ENCODE results near the gene GDI2.
"Not testable (repeated sequence)": the region's sequence is repeated elsewhere in the genome, so short reads cannot be mapped to it uniquely, and the experiment has no call there.

GDI2 gene

DNA sequence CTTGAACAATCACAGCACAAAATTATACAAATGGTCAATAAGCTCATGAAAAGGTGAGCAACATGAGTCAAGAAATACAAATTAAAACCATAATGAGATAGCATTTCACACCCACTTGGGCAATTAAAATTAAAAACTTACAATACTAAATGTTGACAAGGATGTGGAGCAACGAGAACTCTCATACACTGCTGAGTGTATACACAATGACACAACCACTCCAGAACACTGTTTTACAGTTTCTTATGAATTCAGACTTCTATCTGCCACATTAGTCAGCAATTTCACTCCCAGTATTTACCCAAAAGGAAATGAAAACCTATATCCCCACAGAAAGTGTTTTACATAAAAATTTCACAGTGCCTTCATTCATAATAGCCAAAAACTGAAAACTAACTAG lies 31.1 kb downstream of the GDI2 start:
- DNase-seq (ENCODE audit: low read depth in 2 of 2): no peak

DNA sequence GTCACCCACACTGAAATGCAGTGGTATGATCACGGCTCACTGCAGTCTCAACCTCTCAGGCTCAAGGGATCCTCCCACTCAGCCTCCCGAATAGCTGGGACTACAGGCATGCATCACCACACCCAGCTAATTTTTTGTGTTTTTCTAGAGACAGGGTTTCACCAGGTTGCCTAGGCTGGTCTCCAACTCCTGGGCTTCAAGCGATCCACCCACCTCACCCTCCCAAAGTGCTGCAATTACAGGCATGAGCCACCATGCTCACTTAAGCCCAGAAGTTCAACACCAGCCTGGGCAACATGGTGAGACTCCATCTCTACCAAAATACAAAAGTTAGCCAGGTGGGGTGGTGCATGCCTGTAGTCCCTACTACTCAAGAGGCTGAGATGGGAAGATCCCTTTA lies 33.5 kb downstream of the GDI2 start:
- DNase-seq (ENCODE audit: low read depth in 2 of 2): no peak

DNA sequence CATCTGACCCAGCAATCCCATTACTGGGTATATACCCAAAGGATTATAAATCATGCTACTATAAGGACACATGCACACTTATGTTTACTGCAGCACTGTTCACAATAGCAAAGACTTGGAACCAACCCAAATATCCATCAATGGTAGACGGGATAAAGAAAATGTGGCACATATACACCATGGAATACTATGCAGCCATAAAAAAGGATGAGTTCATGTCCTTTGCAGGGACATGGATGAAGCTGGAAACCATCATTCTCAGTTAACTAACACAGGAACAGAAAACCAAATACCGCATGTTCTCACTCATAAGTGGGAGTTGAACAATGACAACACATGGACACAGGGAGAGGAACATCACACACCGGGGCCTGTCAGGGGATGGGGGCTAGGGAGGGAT lies 35.5 kb downstream of the GDI2 start:
- not testable (repeated sequence) for DNase-seq (ENCODE audit: low read depth in 2 of 2)

DNA sequence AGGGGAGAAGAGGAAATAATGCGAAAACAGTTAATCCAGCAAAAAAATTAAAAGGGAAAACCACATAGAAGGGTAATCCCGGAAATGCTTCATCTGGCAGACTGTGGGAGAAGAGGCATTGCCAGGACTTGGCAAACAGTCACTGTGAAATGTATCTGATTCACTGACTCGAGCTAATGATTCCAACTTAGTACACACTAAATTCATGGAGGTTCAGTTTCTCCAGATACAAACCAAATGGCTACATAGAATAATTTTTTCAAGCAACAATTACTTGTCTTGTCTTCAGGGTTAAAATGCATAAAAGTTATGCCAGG lies 36.4 kb downstream of the GDI2 start:
- no peak for DNase-seq (ENCODE audit: low read depth in 2 of 2)

DNA sequence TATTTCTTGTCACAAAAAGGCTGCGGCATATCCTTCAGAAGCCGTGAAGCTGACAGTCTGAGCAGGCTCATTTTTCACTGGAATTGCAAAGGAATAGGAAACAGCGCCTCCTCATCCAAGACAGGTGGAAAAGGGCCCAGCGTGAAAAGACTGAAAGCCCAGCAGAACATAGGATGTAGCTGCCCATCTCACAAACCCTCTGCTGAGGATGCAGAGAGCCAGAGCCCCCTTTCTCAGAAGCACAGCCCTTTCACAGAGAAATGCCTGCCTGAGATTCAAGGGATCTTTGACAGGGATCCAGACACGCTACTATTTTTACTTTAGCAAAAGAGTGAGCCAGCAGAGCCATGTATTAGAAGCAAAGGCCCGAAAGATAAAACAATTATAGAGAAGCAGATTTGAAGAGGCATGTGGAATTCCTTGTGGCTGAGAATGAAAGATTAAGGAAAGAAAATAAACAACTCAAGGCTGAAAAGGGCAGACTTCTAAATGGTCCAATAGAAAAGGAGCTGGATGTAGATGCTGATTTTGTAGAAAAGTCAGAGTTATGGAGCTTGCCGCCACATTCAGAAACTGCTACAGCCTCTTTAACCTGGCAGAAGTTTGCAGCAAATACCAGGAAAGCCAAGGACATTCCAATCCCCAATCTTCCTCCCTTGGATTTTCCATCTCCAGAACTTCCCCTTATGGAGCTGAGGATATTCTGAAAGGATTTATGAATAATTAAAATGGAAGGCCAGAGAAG lies 36.9 kb downstream of the GDI2 start:
- DNase-seq (ENCODE audit: low read depth in 2 of 2): no peak

DNA sequence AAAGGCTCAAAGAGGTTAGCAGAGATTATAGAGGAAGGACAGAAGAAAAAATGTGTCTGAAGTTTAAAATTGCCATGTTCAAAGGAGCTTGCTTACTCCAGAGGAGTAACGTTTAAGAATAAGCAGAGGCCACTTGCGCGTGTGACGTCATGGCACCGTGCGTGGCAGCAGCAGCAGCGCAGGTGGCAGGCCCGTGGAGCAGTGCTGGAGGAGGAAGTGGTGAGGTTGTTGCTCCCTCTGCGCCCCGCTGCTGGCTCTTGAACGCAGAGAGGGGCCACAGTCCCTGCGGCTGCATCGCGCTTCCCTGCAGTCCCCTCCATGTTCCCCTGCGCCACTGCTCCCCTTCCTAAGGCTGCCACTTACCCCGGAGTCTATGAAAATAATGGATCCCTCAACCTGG lies 37.5 kb downstream of the GDI2 start:
- peak; percentile 71 to 76 for DNase-seq (ENCODE audit: low read depth in 2 of 2)

DNA sequence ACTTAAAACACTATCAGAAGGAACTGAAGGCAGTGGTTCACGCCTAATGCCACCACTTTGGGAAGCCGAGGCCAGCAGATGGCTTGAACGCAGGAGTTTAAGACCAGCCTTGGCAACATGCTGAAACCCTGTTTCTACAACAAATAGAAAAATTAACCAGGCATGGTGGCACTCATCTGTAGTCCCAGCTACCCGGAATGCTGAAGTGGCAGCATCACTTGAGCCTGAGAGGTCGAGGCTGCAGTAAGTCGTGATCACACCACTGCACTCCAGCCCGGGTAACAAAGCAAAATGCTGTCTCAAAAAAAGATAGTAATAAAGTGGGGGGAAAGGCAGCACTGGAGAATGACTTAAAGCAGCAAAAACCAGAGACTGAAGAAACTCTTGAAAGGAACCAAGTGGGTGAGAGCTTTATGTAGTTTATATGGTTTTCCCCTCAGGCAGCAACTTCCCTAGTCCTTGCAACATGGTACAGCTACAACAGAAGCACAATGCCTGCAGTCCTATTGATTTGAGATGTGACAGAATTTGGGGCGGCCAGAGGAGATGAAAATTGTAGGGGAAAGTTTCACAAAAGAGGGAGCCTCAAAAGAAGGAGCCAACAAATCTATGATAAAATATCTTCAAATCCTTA lies 38.1 kb downstream of the GDI2 start:
- no peak for DNase-seq (ENCODE audit: low read depth in 2 of 2)

DNA sequence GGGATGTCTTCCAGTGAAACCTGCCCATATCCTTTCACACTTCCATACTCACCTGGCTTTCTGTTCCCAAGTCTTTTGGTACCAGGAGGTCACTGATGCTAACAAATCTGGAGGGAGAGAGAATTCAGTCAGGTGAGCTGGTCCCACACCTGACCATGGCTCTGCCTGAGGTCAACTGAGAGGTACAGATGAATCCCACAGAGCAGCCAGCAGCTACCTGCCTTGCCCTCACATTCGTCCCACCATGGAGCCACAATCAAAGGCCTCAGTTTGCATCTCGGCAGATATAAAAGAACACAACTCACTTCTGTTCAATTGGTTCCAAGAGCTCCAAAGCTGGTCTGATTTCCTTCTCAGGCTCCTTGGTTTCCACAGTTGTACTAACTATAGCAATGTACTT lies 47.0 kb downstream of the GDI2 start:
- DNase-seq (ENCODE audit: low read depth in 2 of 2): no peak

DNA sequence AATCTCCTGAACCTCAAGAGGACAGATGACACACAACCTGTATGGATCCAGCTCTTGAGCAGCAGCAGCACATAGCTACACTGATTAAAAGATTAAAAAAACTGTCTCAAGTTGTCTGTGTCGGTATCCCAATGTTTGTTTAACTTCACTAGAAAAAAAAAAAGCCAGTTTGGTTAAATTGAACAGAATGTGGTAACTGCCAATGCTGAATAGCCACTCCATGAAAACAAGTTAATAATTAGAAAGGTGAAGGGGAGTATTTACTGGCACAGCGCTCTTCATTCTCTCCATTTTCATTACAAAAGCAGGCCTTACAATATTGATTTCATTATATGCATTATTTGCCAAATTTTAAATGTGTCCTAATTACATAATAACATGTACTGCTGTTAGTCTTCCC lies 47.6 kb downstream of the GDI2 start:
- no peak for DNase-seq (ENCODE audit: low read depth in 2 of 2)

DNA sequence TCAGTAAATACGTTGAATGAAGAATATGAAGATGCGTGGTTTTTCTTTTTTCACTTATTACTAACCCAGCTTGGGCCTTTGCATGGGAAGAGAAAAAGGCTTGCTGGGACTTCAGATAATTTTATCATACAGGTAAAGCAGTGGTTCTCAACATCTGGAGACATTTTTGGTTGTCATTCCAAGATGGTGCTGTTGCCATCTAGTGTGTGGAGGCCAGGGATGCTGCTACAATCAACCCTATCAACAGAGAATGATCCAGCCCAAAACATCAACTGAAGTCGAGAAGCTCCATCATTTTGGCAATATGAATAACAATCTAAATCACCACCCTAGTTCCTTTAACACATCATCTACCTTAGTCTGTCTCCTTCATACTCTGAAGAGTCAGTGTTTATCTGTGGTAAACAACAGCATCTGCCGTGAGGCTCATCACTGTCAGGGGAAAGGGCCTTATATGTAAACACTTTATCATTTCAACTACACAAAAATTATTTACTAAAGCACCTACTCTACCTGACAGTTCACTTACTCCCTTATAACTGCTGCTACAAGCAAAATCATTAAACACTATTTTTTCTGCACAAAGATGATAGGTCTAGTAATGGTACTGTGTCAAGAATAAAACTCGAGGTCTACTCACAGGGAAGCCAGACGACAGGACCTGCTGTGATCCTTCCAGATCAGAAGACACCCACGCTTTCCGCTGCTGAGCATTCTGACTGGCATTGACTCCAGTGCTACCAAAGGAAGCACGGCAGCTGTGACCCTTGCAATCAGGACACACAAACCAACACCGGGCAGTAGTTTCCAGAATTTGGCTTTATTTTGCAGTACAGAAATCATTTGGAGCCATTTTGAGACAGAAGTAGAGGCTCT lies 48.6 kb downstream of the GDI2 start:
- peak in 1 of 2 donors; percentile 18 for DNase-seq (ENCODE audit: low read depth in 2 of 2)

DNA sequence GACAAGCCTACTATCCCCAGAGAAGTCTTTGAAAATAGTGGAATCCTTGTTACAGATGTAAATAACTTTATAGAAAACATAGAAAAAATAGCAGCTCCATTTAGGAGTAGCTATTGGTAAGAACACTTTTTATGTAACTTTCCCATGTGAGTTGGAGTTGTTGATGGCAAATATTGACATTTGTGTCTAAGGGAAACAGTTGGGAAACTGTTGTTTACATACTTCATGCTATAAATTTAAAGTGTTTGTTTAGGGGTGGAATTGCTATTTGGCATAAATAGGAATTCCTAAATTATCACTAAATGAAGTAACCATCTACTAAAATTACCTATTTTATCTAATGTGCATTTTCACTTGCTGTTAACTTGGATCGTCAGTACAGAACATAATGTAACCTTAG lies 50.7 kb downstream of the GDI2 start:
- no peak for DNase-seq (ENCODE audit: low read depth in 2 of 2)

DNA sequence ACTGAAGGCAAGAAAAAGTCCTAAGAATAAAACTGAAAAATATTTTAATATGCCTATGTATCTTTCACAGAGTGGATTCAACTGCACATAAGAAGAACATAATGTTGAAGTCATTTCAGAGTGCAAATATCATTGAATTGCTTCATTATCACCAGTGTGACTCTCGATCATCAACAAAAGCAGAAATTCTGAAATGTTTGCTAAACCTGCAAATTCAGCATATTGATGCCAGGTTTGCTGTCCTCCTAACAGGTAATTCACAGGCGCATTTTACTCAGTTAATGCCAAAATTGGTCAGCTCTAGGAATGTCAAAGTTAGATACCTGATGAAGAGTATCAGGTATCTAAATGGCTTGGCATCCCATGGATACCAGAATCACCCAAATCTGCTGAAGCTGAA lies 52.0 kb downstream of the GDI2 start:
- DNase-seq (ENCODE audit: low read depth in 2 of 2): no peak

DNA sequence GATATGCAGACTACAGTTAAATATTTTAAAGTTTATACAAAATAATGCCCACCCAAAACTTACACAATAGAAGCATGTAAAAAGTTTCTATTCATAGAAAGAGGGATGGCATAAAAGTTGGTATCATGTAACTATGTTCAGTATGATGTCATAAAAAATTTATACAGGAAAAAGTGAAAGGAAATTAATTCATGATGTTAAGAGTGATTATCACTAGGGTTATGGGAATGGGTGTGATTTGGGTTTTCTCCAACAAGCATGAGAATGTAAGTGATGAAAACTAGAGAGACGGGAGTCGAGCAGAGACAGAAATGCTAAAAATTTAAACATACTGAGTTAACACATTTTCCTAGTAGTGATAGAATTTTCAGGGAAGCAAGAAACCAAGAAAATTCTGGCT lies 52.7 kb downstream of the GDI2 start:
- no peak for DNase-seq (ENCODE audit: low read depth in 2 of 2)

DNA sequence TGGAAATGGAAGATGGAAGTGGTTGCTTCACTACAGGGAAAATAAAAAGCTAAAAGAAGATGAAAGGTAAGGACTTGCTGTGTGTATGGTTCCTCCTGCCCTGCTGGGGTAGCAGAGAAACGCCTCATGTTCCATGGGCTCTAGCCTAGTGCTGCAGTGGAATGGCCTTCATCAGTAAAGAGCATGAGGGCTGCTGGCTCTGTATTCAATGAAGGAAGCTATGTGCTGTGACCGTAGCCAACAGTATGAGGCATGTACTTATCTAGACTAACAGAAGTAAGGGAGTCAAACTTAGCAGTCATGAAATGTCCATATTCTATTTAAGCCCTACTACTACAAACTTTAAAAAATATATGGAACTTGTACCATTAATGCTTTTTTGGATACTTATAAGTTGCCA lies 54.3 kb downstream of the GDI2 start:
- DNase-seq (ENCODE audit: low read depth in 2 of 2): no peak

DNA sequence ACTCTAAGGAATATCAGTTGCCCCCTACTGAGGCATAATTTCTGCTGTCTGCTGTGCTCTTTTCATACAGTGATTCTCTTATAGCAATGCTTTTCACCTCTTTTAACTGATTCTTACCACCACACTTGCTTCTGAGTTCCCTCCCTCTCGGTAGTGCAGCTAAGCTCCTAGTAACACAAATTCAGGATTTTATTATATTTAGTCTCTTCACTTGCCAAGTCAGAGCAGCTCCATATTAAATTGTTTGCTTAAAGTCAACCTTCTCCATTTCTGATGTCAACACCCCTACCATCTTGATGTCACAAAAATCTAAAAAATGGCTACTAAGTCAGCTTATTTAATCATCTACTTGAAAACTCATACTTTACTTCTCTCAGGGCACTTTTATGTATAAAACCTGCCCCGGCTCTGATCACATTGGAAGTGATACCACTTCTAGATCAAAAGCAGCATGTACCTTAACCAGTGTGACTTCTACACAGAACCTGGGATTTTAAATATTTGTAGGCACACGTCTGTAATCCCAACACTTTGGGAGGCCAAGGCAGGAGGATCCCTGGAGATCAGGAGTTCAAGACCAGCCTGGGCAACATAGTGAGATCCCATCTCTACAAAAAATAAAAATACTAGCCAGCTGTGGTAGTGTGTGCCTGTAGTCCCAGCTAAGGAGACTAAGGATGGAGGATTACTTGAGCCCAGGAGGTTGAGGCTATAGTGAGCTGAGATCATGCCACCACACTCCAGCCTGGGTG lies 55.3 kb downstream of the GDI2 start:
- no peak for DNase-seq (ENCODE audit: low read depth in 2 of 2)

DNA sequence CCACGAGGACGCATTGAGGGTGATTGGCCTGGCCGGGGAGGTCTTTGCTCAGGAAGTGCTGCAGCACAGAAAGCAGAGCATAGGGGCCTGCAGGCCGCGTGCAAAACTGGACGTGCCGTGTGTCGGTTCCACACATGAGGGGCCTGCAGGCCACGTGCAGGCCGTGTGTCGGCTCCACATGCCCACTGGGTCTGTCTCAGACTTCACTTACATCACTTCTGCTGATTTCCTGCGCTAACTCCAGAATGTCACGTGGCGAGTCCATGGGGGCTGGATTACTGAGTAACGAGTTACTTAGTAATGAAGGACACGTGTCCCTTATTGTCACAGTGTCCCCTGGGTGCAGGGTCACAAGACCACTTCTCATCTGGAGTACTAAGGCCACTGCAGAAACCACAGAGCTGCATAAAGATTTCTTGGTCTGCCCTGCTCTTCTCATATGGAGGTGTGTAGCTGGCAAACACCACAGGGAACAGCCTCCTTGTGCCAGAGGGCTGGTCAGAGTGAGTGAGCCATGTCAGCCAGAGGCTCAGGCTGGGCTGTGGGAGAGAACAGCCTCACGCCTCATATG lies 60.8 kb downstream of the GDI2 start:
- DNase-seq (ENCODE audit: low read depth in 2 of 2): no peak

DNA sequence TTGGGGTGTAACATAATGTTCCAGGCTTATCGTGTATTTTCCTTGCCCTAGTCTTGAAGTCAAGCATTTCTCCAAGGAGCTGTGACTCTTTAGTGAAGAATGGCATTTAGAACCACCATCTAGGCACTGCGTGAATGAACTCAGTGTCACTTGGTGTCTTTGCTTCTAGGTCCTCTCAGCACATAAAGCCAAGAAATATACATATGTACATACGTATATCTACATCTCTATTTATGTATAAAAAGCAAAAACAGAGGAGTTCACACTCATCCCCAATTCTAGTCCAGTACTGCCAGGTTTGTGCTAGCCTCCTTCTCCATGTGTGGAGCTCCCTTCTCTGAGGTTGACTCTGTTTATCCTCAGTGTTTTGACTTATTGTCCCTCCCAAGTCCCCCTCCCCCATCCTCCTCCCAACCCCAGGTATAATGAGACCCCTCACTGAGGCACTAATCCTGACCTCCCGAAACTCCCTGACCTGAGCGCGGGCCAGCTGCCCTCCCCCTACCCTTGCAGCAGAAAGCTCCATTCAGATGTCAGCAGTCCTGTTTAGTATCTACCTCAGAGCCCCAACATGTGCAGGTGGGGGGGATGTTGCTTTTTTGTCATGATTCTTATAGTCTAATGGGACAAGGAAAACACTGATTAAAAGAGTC lies 61.5 kb downstream of the GDI2 start:
- no peak for DNase-seq (ENCODE audit: low read depth in 2 of 2)

DNA sequence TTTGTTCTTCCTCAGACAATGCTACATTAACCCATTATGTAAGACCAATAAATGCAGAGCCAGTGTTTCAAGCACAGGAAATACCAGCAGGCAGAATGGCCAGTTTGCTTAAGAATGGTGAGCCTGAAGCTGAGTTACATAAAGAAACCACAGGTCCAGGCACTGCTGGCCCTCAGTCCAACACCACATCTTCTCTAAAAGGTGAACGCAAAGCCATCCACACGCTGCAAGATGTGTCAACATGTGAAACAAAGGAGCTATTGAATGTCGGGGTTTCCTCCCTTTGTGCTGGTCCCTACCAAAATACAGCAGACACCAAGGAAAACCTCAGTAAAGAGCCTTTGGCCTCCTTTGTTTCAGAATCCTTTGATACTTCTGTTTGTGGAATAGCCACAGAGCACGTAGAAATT lies 64.8 kb downstream of the GDI2 start:
- DNase-seq (ENCODE audit: low read depth in 2 of 2): no peak

DNA sequence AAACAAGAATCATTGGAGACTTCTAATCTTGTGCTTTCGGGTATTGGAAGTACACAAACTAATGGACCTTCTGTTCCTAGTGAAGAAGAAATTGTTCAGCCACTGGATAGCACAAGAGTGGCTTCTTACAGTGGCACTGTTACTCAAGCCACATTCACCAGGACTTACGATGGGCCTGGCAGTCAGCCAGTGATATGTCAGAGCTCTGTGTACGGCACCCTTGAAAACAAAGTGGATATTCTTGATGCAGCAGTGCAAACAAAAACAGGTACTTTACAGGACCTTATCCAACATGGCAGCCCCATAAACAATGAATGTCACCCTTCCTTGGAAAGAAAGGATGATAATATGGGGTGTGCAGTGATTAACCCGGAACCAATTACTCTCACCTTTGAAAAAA lies 67.0 kb downstream of the GDI2 start:
- no peak for DNase-seq (ENCODE audit: low read depth in 2 of 2)

DNA sequence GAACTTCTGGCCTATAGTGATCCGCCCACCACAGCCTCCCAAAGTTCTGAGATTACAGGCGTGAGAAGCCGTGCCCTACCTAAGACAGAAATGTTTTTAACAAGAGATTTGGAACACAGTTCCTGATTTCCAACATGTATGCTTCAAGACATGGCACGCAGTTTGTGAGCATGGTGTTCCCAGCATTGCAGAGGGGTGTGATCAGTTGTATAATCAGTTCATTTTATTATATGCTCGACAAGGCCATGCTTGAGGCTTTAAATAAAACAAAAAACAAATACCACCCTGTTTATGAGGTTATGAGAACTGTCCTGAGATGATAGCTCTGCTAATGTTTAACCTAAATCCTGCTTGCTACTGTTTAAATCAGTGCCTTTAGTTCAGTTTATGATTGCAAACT lies 68.4 kb downstream of the GDI2 start:
- DNase-seq (ENCODE audit: low read depth in 2 of 2): no peak

DNA sequence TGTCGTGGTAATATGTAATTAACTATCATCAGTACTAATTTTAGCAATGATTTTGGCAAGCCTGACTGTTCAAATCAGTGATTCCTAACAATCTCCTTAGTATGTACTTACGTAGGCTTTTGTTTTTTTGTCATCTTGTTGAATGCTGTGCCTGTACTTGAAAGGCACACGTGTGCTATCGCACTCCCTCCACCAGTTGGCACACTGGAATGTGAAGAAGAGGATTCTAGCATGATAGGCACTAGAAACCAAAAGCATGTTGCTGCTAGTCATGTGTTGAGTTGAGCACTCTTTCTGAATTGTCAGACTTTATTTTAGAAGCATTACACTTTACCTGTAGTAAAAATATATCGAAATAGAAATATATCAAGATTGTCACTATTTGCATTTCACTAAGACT lies 69.5 kb downstream of the GDI2 start:
- DNase-seq (ENCODE audit: low read depth in 2 of 2): no peak

Data from stimulated activated CD4-positive, alpha-beta T cell treated with anti-CD3 and anti-CD28 coated beads, Interleukin-15, amount 100 ng/mL, for 48 hours (primary cell).